Astrocyte (in vitro differentiated cells and primary cell): ENCODE data around the gene IRF2. TPM values are rescaled to one million over a fixed set of nuclear protein-coding genes. Genes with fewer than 3 reads are reported as not detected.
"Not testable (repeated sequence)": the region's sequence is repeated elsewhere in the genome, so short reads cannot be mapped to it uniquely, and the experiment has no call there.

Experiments
- DNase-seq: peaks from one replicate; pipeline ENCODE4 v3.0.0-alpha.2; 2010; ENCODE audit warnings: low read depth
- FAIRE-seq: peaks from 2 replicates; lab custom pipeline; 2011; peaks lifted over from hg19 to GRCh38; lab: Jason Lieb, UNC
- H2AFZ ChIP-seq: 2 replicates; pipeline ENCODE4 v1.6.0; 2012; ENCODE audit warnings: low read depth, low read length, inconsistent platforms
- H3K27ac ChIP-seq: 2 replicates; pipeline ENCODE4 v1.5.1; 2011; ENCODE audit warnings: low read depth, low read length, inconsistent platforms
- H3K27me3 ChIP-seq: 2 replicates; pipeline ENCODE4 v1.6.0; 2011; ENCODE audit warnings: low read length, inconsistent platforms; ENCODE audit not compliant: insufficient read depth
- H3K36me3 ChIP-seq: 2 replicates; pipeline ENCODE4 v1.5.1; 2011; ENCODE audit warnings: low read length, inconsistent platforms; ENCODE audit not compliant: insufficient read depth
- H3K4me1 ChIP-seq: 2 replicates; pipeline ENCODE4 v1.5.1; 2011; ENCODE audit warnings: low read length, inconsistent platforms; ENCODE audit not compliant: insufficient read depth
- H3K4me2 ChIP-seq: 2 replicates; pipeline ENCODE4 v1.6.0; 2012; ENCODE audit warnings: low read length, inconsistent platforms
- H3K4me3 ChIP-seq: 2 replicates; pipeline ENCODE4 v1.5.1; 2011; ENCODE audit warnings: low read depth, mild to moderate bottlenecking, low read length, inconsistent platforms; ENCODE audit not compliant: insufficient read depth
- H3K79me2 ChIP-seq: 2 replicates; pipeline ENCODE4 v1.6.0; 2012; ENCODE audit warnings: mild to moderate bottlenecking, low read length, inconsistent platforms; ENCODE audit not compliant: insufficient read depth
- H3K9ac ChIP-seq: 2 replicates; pipeline ENCODE4 v1.6.0; 2012; ENCODE audit warnings: mild to moderate bottlenecking, low read length, inconsistent platforms
- H3K9me3 ChIP-seq: 2 replicates; pipeline ENCODE4 v1.5.1; 2012; ENCODE audit warnings: low read depth, mild to moderate bottlenecking, low read length, inconsistent platforms; ENCODE audit not compliant: insufficient read depth
- H4K20me1 ChIP-seq: 2 replicates; pipeline ENCODE4 v1.6.0; 2012; ENCODE audit warnings: low read length, inconsistent platforms; ENCODE audit not compliant: insufficient read depth
- H3K27ac Mint-ChIP-seq: one replicate; pipeline ENCODE4 v1.8.0; 2021; ENCODE audit warnings: mild to moderate bottlenecking, mixed read lengths; ENCODE audit not compliant: unreplicated experiment
- H3K27me3 Mint-ChIP-seq: one replicate; pipeline ENCODE4 v1.8.0; 2021; ENCODE audit warnings: low read depth, mixed read lengths; ENCODE audit not compliant: unreplicated experiment
- H3K36me3 Mint-ChIP-seq: one replicate; pipeline ENCODE4 v1.8.0; 2021; ENCODE audit warnings: low read depth, mixed read lengths; ENCODE audit not compliant: unreplicated experiment
- H3K4me1 Mint-ChIP-seq: one replicate; pipeline ENCODE4 v1.8.0; 2021; ENCODE audit warnings: low read depth, mixed read lengths; ENCODE audit not compliant: unreplicated experiment
- H3K4me3 Mint-ChIP-seq: one replicate; pipeline ENCODE4 v1.8.0; 2021; ENCODE audit warnings: mild to moderate bottlenecking, moderate library complexity, mixed read lengths; ENCODE audit not compliant: unreplicated experiment
- H3K9me3 Mint-ChIP-seq: one replicate; pipeline ENCODE4 v1.8.0; 2021; ENCODE audit warnings: mild to moderate bottlenecking, mixed read lengths; ENCODE audit not compliant: unreplicated experiment
- EZH2 ChIP-seq: IDR thresholded peaks from 2 replicates; pipeline ENCODE4 v1.6.1; 2012; ENCODE audit warnings: mild to moderate bottlenecking, low read length, inconsistent platforms; ENCODE audit not compliant: insufficient read depth
- total RNA-seq: library from RNA; stranded (reverse); gene quantifications from 2 replicates; pipeline ENCODE4 v1.2.1, GENCODE V29; 2021
- TF ChIP-seq, protein P1 (sequence below): IDR thresholded peaks from 2 replicates; pipeline ENCODE4 v1.5.1; 2011; ENCODE audit warnings: low read depth, mild to moderate bottlenecking, inconsistent platforms, low read length, moderate library complexity; ENCODE audit not compliant: insufficient read depth

Gene IRF2
- total RNA-seq, 1 donor from 2014 or later: 12.6 TPM

DNA sequence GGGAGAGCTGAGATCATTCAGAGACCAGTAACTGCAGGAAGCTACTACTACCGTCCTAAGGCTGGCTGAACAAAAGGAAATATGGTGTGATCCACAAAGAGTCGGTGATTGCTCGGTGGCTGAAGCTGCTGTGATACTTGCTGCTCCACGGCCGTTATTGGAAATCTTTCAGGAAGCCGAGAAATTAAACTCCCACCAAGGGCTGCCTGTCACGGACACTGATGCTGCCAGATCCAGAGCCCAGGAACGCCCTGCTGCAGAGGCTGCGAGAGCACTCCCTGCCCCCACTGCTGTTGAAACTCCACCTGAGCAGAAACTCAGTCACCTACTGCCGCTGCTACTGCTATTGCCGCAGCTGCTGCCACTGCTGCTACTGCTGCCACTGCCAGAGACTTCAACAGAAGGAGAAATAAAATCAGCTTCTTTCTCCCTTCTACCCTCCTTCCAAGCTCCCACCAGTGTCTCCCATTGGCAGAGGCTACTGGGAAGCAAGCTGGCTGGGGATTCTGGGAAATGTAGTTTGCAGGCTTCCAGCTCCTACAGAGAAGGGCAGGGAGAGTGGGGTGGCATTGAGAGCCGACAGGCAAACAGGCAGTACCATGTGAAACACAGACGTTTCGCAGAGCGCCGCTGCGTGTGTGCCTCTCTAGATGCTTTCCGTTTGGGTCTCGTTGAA lies 130.7 kb downstream of the IRF2 start:
- Mint-ChIP-seq H3K9me3 (no peaks in the 10 kb centered on the region), H3K27me3 (no peaks in the 10 kb centered on the region), H3K27ac (peak overlapping the region; percentile 47), H3K4me1 (peaks cover 16% of the 10 kb centered on the region), H3K4me3 (peak overlapping the region; percentile 91), H3K36me3 (no peaks in the 10 kb centered on the region)
- no peaks in the 10 kb centered on the region for H3K79me2 ChIP-seq
- peak overlapping the region; percentile 98 for H3K4me2 ChIP-seq
- TF ChIP-seq, protein P1, sequence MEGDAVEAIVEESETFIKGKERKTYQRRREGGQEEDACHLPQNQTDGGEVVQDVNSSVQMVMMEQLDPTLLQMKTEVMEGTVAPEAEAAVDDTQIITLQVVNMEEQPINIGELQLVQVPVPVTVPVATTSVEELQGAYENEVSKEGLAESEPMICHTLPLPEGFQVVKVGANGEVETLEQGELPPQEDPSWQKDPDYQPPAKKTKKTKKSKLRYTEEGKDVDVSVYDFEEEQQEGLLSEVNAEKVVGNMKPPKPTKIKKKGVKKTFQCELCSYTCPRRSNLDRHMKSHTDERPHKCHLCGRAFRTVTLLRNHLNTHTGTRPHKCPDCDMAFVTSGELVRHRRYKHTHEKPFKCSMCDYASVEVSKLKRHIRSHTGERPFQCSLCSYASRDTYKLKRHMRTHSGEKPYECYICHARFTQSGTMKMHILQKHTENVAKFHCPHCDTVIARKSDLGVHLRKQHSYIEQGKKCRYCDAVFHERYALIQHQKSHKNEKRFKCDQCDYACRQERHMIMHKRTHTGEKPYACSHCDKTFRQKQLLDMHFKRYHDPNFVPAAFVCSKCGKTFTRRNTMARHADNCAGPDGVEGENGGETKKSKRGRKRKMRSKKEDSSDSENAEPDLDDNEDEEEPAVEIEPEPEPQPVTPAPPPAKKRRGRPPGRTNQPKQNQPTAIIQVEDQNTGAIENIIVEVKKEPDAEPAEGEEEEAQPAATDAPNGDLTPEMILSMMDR: no peak
- no peak for TF ChIP-seq EZH2
- no peaks in the 10 kb centered on the region for H4K20me1 ChIP-seq
- FAIRE-seq (no peak), DNase-seq (peak; percentile 74)
- no peaks in the 10 kb centered on the region for H3K27me3 ChIP-seq
- no peaks in the 10 kb centered on the region for H3K36me3 ChIP-seq
- no peaks in the 10 kb centered on the region for H3K9me3 ChIP-seq
- peak overlapping the region; percentile 96 for H2AFZ ChIP-seq
- H3K9ac ChIP-seq: peak overlapping the region; percentile 81
- H3K4me3 ChIP-seq: peak overlapping the region; percentile 89
- peak overlapping the region; percentile 32 for H3K27ac ChIP-seq
- H3K4me1 ChIP-seq: peaks cover 10% of the 10 kb centered on the region

DNA sequence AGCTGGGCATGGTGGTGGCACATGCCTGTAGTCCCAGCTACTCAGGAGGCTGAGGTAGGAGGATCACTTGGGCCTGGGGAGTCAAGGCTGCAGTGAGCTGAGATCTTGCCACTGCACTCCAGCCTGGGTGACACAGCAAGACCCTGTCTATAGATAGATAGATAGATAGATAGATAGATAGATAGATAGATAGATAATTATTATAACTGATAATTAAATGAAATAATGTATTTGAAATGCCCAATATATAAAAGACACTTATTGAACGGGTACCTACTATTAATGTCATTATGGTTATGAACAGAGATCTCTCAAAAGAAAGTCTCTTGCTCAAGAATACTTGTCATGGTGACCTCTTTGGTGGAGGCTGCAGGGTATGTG lies 131.5 kb downstream of the IRF2 start:
- not testable (repeated sequence) for FAIRE-seq, H3K27ac Mint-ChIP-seq, H3K79me2 ChIP-seq, H3K27me3 ChIP-seq, H3K9ac ChIP-seq, H3K27me3 Mint-ChIP-seq, H3K9me3 Mint-ChIP-seq, H3K9me3 ChIP-seq, DNase-seq, H3K27ac ChIP-seq, H3K36me3 ChIP-seq, H4K20me1 ChIP-seq, H2AFZ ChIP-seq, H3K36me3 Mint-ChIP-seq
- Mint-ChIP-seq H3K4me1 (peaks cover 10% of the 10 kb centered on the region), H3K4me3 (peak overlapping the region; percentile 91)
- Histone ChIP-seq H3K4me1 (peaks cover 10% of the 10 kb centered on the region), H3K4me2 (peak overlapping the region; percentile 98), H3K4me3 (peak overlapping the region; percentile 89)

DNA sequence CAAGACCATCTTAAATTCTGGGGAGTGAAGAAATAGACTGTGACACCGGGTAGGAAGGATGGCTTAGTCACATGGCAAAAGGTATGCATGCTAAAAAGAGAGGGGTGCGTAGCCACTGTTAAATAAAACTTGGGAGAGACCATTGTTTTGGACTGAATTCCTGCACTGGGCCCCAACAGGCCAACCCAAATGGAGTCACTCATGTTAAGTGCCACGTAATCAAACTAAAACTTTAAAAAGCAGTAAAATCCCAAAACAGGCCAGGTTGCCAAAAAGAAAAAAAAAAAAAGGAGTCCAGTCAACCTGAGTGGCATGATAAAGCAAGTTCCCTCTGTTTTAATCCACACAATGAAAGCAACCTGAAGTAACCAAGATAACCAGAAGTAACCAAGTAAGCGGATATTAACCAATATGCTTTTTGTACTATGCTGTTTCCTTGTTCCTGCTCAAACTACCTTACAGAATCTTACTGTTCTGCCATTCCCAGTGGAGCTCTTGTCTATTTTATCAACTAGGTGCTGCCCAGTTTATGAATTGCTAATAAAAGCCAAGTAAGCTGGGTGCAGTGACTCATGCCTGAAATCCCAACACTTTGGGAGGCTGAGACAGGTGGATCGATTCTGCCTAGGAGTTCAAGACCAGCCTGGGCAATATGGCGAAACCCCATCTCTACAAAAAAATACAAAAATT lies 132.0 kb downstream of the IRF2 start:
- FAIRE-seq: no peak
- TF ChIP-seq, protein P1: no peak
- TF ChIP-seq EZH2: no peak

DNA sequence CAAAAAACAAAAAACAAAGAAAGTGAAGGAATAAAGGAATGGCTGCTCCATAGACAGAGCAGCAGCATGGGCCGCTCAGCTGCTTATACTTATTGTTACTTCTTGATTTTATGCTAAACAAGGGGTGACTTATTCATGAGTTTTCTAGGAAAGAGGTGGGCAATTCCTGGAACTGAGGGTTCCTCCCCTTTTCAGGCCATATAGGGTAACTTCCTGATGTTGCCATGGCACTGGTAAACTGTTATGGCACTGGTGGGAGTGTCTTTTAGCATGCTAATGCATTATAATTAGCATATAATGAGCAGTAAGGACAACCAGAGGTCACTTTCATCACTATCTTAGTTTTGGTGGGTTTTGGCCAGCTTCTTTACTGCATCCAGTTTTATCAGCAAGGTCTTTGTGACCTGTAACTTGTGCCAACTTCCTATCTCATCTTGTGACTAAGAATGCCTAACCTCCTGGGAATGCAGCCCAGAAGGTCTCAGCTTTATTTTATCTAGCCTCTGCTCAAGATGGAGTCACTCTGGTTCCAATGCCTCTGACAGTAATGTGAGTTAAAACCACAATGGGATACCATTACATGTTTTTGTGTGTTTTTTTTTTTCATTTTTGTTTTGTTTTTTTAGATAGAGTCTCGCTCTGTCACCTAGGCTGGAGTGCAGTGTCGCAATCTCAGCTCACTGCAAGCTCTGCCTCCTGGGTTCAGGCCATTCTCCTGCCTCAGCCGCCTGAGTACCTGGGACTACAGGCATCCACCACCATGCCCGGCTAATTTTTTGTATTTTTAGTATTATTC lies 134.8 kb downstream of the IRF2 start:
- not testable (repeated sequence) for H3K27me3 ChIP-seq, H3K4me3 ChIP-seq, H3K9me3 ChIP-seq, H3K79me2 ChIP-seq, H3K4me2 ChIP-seq, H3K27me3 Mint-ChIP-seq, FAIRE-seq, H4K20me1 ChIP-seq, H2AFZ ChIP-seq, H3K27ac ChIP-seq, H3K27ac Mint-ChIP-seq, H3K36me3 Mint-ChIP-seq, H3K9ac ChIP-seq, H3K4me1 Mint-ChIP-seq, H3K4me3 Mint-ChIP-seq, H3K9me3 Mint-ChIP-seq, H3K36me3 ChIP-seq
- H3K4me1 ChIP-seq: peaks cover 10% of the 10 kb centered on the region
- DNase-seq: peak; percentile 76

More for the DNA sequence above, 132.0 kb downstream of the IRF2 start:
- no peak overlapping the region for H2AFZ ChIP-seq
- no peaks in the 10 kb centered on the region for H3K79me2 ChIP-seq
- H3K9me3 Mint-ChIP-seq: peaks cover 3% of the 10 kb centered on the region
- no peaks in the 10 kb centered on the region for H3K27me3 Mint-ChIP-seq
- no peaks in the 10 kb centered on the region for H4K20me1 ChIP-seq
- H3K9ac ChIP-seq: no peak overlapping the region
- H3K4me2 ChIP-seq: no peak overlapping the region
- H3K4me1 ChIP-seq: peaks cover 10% of the 10 kb centered on the region
- H3K4me3 ChIP-seq: no peak overlapping the region
- H3K36me3 ChIP-seq: no peaks in the 10 kb centered on the region
- no peak overlapping the region for H3K4me3 Mint-ChIP-seq
- H3K4me1 Mint-ChIP-seq: peaks cover 5% of the 10 kb centered on the region
- H3K9me3 ChIP-seq: no peaks in the 10 kb centered on the region
- no peak overlapping the region for H3K27ac ChIP-seq
- H3K27me3 ChIP-seq: no peaks in the 10 kb centered on the region
- H3K27ac Mint-ChIP-seq: no peak overlapping the region
- H3K36me3 Mint-ChIP-seq: no peaks in the 10 kb centered on the region
- DNase-seq: no peak
